ENCODE results near the gene TLE1.
"Not testable (repeated sequence)": the region's sequence is repeated elsewhere in the genome, so short reads cannot be mapped to it uniquely, and the experiment has no call there.

The TLE1 gene

GRCh38 chr9:81689343-81690175 lies at the start of gene TLE1:
TLE1 (minus strand) TSS chr9:81689547; CDS start chr9:81688240, 1,307 bp downstream.
- peak; percentile 93 for DNase-seq

DNA sequence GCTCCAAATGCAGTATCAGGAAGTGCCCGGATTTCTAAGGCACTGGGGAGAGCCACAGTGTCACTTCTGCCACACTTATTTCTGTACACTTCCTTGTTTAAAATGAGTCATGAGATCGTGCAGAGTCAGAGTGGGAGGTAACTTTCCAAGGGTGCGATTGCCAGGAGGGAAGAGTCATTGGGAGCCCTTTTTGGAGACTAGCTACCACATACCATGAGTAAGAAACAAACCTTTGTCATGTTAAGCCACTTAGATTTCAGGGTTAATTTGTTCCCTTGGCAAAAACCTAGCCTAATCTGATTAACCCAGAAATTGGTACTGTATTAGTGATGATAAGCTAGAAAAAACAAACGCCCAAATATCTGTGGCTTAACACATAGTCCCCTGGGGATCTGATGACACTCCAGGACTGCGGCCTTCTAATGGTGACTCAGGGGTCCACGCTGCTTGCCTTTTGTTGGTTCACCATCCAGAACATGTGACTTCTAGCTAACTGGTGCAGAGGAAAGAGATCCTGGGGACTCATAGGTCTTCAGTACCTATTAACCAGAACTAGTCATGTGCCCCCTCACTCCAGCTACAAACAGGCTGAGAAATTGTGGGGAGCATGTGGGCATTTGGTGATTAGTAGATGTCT lies 48.6 kb upstream of the TLE1 start:
- no peak for DNase-seq

GRCh38 chr9:81730498-81730897 lies 41.2 kb upstream of the TLE1 start:
- DNase-seq, result not testable (repeated sequence)

- no peak for DNase-seq
These were observed 39.8 kb upstream of the TLE1 start for GRCh38 chr9:81729135-81729534.

- no peak for DNase-seq
These were observed 35.0 kb upstream of the TLE1 start for GRCh38 chr9:81724242-81724889.

DNA sequence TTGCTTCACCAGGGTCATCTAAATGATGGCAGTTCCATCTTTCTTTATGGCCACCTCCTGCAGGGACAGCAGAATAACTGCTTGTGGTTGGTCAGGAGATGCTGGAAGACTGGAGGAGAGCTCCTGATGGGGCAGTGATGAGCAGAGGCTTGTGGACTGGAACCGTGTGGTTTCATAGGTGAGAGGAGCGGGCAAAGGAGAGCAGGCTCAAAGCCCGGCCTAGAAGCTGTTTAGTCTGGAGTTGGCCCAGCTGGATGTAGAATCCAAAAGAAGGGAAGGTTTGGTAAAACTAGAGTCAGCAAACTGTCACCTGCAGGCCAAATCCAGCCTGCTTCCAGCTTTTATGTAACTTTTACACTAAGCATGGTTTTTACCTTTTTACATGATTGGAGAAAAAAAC lies 32.9 kb upstream of the TLE1 start:
- no peak for DNase-seq

GRCh38 chr9:81720450-81721086 lies 31.2 kb upstream of the TLE1 start:
- no peak for DNase-seq

DNA sequence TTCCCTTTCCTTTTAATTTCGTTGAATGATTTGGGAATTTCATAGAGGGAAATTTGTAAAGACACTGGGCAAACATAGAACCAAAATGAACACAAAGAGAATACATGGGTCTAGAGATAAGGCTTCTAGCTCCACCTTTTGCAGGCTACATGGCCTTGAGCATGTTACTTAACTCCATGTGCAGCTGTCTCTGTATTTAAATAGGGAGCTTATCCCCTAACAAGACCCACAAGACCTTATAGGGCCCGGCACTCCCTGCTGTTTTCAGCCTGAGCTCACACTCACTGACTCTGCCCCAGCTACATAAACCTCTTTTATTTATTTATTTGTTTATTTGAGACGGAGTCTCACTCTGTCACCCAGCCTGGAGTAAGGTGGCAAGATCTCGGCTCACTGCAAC lies 30.6 kb upstream of the TLE1 start:
- no peak for DNase-seq

- no peak for DNase-seq
These were observed 28.9 kb upstream of the TLE1 start for GRCh38 chr9:81718244-81718643.

GRCh38 chr9:81717747-81718077 lies 28.4 kb upstream of the TLE1 start:
- DNase-seq, result no peak

DNA sequence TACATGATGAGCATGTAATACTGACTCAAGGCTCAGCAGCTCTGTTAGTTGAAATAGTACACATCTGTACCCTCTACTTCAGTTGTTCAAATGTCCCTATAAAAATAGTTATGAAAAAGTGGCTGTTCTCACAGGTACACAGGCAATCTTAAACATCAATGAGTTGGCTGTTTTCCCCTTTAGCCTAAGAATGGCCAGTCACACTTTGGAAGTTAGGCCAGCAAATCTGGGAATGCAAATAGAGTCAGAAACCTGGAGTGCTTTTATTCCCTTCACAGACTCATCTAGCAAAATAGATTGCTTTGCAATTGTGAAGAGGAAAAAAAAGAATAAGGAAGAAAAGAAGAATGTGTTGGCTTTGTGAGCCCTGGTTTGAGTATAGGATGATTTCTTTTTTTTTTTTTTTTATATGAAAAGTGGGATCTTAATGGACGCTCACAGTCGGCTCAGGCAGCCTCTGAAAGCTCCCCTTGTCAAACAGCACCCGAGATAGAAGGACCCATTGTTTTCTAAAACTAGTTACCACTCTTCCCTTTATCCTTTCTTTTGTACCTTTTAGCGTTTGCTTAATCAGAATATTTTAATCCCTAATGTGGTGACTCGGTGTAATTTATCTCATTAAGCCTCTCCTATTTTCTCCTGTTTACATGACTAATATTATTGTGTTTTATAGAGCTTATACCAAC lies 27.9 kb upstream of the TLE1 start:
- DNase-seq, result no peak

- no peak for DNase-seq
These were observed 27.1 kb upstream of the TLE1 start for GRCh38 chr9:81716409-81716808.

DNA sequence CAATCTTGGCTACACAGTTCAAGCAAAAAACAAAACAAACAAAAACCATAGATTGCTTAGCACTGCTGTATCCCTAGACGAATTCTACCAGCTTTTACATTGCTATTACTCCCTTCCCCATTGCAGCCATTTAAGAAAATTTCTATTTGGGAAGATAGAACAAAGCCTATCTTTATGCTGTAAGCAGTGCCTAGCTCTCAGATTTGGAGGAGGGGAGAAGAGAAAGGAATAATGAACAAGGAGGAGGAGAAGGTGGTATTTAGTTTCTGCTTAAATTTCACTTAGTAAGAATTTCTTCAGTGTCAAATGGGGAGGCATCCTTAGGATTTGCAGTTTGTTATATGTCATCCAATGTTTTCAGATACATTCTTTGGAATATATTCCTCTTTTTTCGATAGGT lies 16.2 kb upstream of the TLE1 start:
- no peak for DNase-seq

DNA sequence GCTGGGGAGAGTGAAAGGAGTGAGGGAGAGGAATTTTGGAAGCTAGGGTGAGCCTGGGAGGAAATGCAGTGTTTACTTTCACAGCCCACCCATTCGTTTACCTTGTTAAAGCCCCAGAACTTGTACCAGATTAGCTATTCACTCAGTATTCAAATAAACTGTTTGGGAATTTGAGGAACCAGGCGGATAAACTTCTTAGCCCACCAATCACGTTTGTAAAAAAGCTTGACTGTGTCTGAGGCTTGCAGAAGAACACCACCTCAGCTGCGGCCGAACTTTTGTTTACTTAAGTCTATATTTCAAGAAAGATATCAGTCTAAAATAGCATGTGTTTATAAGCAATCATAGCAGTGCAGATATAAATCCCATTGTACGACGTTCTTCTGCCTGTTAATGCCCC lies 5.2 kb upstream of the TLE1 start:
- DNase-seq, result no peak

DNA sequence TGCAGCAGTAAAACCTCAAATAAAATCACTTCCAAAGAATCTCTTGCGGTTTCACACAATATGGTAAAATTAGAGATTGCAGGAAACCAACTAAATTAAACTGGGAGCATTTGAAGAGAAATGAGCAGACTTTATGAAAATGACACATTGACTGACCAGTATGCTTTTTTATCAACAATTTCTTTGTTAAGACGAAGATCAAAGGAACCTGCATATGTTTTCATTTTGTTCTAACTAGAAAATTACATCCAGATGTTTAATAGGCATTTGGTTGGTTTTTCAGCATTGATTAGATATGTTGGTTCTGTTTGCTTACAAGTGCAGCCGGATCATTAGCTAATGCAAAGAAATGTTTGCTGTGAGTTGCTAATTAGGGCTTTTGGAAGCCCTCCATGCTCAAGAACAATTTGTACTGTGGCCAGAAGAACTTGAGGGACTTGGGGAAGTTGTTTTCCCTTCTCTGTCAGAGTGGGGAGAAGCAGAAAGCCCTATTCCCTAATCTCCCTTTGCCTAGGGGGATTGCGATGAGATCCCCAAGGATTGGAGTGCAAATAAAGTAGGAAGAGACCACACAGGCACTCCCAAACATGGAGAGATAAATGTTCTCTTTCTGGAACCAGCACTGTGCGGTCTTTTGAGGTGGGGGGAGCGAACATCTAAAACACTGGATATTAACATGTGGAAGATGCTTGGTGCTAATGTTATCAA lies 4.5 kb upstream of the TLE1 start:
- DNase-seq, result no peak

DNA sequence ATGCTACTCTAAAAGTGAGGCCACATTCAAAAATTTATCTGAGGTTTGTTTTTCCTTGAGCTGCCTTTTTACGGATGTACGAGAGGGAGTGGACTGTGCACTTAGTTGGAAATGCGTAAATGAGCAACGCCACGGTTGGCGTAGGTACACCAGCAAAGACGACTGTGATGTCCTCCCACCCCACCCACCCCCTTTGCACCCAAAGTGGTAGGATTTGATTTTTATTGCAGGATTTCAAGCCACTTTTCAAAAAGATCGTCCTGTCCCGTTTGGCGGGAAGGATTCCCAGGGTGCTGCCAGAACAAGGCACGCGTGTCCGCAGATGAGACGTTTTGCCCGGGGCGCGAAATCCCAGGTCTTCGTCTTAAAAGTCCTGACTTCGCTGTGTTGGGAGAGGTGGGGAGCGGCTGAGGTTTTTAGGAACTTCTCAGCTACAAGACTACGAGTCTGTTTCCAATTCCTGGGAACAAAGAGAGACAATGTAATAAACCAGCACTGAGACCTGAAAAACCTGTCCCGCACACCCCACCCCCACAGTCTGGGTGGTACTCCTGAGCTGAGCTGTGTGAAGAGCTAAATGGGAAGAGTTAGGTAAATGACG lies 1.0 kb upstream of the TLE1 start:
- no peak for DNase-seq

- not testable (repeated sequence) for DNase-seq
These were observed 329 bp downstream of the TLE1 start for GRCh38 chr9:81689093-81689342.

- DNase-seq, result not testable (repeated sequence)
These were observed 870 bp downstream of the TLE1 start for GRCh38 chr9:81688262-81689092.

DNA sequence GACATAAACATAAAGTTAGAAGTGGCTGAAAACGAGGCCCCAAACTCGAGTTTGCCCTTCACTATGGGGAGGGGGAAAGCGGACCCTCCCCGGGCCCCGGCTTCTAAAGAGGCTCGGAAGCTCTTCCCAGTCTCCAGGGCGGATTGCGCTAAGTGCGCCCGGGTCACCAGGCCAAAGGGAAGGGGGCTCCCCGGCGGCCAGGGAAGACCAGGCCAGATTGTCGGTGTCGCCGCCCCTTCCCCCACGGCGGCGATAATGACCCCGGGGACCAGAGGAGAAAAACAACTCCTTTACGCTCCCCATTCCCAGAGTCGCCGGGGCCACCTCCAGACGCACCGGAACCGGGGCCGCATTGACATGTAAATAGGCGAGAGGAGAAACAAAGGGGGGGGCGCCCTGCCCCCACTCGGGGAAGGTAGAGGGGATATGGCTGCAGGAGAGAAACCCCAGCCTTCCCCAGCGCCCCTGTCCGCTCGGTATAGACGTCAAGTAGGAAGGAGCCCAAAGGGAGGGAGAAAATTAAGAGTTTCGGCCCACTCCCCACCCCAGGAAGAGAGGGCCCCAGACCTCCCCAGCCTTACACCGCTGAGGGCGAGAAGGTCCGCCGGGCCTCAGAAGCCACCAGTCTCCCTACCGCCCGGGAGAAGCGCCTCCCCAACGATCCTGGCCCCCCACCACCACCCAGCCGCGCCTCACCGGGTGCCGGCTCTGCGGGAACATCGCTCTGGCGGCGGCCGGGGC lies 1.7 kb downstream of the TLE1 start:
- no peak for DNase-seq

Measured in NCI-H1694 treated with DMSO at 0.1 percent for 48 hours (cell line).